ENCODE measurements around the gene ANKS1A.

Gene ANKS1A

GRCh38 chr6:35069262-35069661 lies 180.2 kb downstream of the ANKS1A start:
- no peak for DNase-seq (ENCODE audit: low spot score)

DNA sequence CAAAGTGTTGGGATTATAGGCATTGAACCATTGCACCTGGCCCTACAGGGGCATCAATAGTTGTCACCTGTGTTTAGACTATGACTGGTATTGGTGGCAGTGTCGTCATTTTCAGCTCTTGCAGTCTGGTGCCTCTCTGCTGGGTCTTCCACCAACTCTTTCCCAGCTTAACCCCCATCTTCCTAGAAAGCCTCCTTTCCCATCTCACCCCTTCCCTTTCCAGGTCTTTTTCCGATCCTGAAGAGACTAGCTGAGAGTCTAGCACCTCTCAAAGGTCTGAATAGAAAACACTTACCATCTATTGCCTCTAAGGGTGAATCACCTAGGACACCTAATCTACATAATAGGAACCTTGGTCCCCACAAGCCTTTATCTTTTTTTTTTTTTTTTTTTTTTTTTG lies 181.1 kb downstream of the ANKS1A start:
- DNase-seq (ENCODE audit: low spot score), result no peak

GRCh38 chr6:35071347-35071994 lies 182.4 kb downstream of the ANKS1A start:
- no peak for DNase-seq (ENCODE audit: low spot score)

DNA sequence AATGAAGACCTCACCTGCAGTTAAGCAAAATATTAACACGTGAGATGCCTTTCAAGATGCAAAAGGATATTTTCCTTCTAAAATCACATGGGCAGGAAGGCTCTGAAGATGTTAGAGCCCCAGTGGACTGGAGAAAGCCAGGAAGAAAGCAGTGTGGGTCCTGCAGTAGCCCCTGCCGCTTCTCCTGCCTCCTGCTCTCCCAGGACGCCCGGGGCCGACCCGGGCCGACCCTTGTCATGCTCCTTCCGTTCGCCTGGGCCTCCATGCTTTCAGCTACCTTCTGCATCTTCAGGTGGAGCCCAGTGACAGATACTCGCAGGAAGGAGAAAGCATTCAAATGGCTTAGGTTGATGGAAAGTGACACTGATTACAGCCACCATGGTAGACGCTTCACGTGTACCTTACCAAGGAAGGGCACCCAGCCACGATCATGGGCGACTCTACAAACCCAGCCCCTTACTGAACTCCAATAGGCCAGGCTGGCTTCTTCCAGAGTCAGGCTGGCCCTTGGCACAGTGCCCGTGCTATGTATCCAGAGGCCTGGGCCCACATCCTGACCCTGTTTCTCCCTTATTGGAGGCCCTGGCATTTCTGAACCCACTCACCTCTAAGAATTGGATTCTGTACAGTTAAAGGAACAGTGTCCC lies 183.1 kb downstream of the ANKS1A start:
- no peak for DNase-seq (ENCODE audit: low spot score)

- DNase-seq (ENCODE audit: low spot score), result no peak
Measured at GRCh38 chr6:35072698-35073055, 183.6 kb downstream of the ANKS1A start.

DNA sequence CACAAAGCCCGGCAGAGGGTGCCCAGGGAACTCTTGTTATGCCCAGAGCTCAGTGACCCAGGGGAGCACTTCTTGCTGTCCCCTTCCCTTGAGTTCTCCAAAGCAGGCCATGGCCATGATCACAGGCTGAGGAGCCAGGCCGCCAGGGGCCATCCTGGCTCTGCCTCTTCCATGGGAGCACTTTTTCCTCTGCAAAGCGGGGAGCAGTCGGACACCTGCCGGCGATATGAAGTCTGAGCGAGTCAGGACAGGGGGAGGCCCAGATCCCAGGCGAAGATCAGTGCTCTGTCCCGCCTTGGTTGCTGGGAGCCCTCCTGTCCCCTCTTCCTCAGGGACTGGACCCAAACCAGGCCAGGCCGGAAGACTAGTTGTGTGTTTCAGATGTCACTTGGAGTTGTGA lies 184.2 kb downstream of the ANKS1A start:
- DNase-seq (ENCODE audit: low spot score), result no peak

DNA sequence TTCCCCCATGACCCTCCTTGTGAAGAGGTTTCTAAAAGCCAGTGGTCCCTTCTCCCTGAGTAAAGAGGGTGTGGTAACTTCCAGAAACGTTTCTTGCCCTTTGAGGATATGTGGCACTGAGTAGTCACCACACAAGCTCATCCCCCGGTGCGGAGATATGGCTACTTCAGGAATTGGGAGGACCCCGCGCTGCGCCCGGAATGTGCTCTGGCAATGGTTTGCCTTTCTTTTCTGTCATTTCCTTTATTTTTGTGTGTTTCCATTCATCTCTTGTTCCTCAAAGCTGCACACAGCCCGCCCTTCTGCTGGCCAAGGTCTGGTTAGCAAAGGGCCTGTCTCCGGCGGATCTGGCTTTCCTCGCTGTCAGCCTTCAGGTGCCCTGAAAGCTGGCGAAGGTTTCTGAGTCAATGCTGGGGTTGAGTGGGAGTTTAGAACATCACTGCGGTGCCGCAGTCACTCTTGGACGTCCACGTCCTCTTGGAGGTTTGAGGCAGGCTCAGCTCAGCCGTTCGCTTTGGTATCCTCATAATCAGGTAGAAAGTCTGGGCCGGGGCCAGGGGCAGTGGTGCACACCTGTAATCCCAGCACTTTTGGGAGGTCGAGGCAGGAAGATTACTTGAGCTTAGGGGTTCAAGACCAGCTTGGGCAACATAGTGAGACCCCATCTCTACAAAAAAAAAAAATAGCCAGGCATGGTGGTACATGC lies 184.9 kb downstream of the ANKS1A start:
- no peak for DNase-seq (ENCODE audit: low spot score)

DNA sequence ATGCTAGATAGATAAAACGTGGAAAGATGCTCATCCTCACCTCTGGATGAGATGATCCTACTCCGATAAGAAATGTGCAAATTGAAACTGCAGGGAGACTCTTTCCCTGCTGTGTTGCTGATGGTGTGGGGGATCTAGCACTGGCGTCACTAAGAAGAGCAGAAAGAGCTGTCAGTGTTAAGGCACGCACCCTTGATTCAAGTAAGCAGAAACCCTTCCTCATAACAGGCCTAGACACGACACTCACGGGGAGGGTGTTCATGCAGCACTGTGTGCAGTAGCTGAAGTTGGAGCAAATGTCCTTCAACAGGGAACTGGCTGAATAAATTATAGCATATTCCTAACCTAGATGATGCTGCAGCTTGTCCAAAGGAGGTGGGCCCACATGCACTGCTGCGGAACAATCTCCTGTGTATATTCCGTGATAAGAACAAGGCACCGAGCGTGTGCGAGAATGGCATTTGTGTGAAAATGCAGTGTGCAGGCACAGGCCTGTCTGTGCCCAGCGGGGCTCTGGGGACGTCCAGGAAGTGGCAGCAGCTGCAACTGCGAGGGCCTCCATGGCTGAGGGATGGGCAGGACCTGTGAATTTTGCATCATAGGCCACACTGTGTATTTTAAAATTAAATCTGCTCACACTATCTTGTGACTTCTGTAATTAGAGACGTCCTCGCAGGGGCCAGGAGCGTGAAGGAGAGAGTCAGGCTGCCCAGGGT lies 188.1 kb downstream of the ANKS1A start:
- DNase-seq (ENCODE audit: low spot score), result no peak

- DNase-seq (ENCODE audit: low spot score), result no peak
Measured at GRCh38 chr6:35077713-35078105, 188.7 kb downstream of the ANKS1A start.

GRCh38 chr6:35078226-35078850 lies 189.3 kb downstream of the ANKS1A start:
- DNase-seq (ENCODE audit: low spot score), result no peak

DNA sequence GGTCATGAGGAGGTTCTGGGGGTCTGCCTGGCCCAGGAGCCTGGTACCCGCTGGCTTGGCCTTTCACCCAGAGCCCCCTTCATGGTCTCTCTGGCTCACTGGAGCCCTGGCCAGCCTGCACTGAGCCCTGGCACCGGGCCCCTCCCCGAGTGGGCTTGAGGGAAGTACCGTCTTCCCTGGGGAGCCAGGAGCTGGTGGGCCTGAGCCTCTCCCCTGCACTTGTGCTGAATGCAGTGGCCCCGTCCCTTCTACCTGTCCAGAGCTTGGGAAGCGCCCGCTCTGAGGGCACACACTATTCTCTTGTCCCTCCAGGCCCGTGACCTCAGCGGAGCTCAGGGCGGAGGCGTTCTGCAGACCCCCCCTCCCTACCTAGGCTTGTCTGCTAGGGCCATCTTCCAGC lies 189.8 kb downstream of the ANKS1A start:
- no peak for DNase-seq (ENCODE audit: low spot score)

GRCh38 chr6:35079311-35080000 lies 190.4 kb downstream of the ANKS1A start:
- no peak for DNase-seq (ENCODE audit: low spot score)

GRCh38 chr6:35080016-35080680 lies 191.1 kb downstream of the ANKS1A start:
- no peak for DNase-seq (ENCODE audit: low spot score)

- DNase-seq (ENCODE audit: low spot score), result no peak
Measured at GRCh38 chr6:35080821-35081425, 191.9 kb downstream of the ANKS1A start.

GRCh38 chr6:35081426-35081851 lies 192.4 kb downstream of the ANKS1A start:
- no peak for DNase-seq (ENCODE audit: low spot score)

GRCh38 chr6:35082046-35082732 lies 193.1 kb downstream of the ANKS1A start:
- no peak for DNase-seq (ENCODE audit: low spot score)

- DNase-seq (ENCODE audit: low spot score), result no peak
Measured at GRCh38 chr6:35082733-35083403, 193.8 kb downstream of the ANKS1A start.

DNA sequence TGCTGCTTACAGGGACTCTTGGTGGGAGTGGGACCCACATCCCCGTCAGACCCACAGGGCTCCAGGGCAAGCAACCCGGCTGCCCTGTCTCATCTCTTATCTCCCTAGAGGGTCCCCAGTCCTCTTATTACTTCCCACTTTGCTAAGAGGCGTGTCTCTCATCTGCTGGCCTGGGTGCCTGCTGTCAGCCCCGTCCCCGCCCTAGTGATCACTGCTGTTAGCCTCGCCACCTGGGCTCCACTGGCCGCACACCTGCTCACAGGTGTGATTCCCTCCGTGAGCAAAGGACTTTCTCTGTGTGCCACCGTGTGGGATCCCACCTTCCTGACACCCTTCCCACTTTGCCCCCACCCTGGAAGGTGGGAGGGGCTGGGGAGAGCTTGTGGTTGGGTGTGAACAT lies 194.5 kb downstream of the ANKS1A start:
- DNase-seq (ENCODE audit: low spot score), result no peak

- no peak for DNase-seq (ENCODE audit: low spot score)
Measured at GRCh38 chr6:35084041-35084491, 195.0 kb downstream of the ANKS1A start.
